ENCODE measurements around the gene NGEF.

GRCh38 chr2:232884001-232884421, 129.0 kb downstream of the NGEF start:
- TF ChIP-seq CTCF (IDR thresholded peaks at IDR 0.05; ENCODE audit: borderline replicate concordance, extremely low read depth, low read length, poor library complexity, severe bottlenecking) (no peak), EZH2 (IDR thresholded peaks at IDR 0.05; ENCODE audit: borderline replicate concordance, low read depth, low read length, severe bottlenecking) (no peak)
